HG02938 (cell line): ENCODE results near the gene DENND4C.
"Not testable (repeated sequence)": the region's sequence is repeated elsewhere in the genome, so short reads cannot be mapped to it uniquely, and the experiment has no call there.

Source experiments
- ATAC-seq: cut with Tn5 transposase; IDR thresholded peaks from one replicate; pipeline ENCODE4 v1.9.1; 2021; ENCODE audit warnings: mild to moderate bottlenecking, moderate library complexity; ENCODE audit not compliant: unreplicated experiment

Gene DENND4C

DNA sequence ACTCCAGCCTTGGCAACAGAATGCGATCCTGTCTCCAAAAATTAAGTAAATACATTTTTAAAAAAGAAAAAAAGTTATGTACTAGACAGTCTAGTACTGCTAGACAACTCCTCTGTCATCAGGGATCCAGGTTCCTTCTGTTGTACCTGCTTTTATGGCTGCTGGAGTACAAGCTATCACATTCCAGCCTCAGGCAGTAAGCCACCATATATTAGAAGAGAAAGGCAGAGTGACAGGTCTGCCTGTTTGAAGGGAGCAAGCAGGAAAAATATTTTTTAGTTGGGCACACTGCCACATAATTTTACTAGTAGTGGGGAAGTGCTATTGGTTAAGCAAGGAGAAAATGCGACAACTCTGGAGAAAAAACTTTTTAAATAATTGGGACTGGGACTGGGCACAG is 138.6 kb downstream of the DENND4C start:
- no peak for ATAC-seq

DNA sequence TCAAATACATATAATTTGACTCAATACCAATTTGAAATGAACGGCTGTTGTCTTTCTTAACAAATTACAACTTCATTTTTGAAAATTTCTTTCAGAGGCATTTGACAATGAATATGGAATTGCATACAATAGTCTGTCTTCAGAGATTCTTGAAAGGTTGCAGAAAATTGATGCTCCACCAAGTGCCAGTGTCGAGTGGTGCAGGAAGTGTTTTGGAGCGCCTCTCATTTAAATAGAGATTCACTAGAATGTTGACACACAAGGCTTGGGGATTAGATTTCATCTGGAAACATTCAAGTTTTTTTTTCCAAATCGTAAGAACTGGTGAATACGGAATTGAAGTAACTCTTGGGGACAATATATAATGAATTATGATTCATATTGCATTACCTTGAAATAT is 141.4 kb downstream of the DENND4C start:
- ATAC-seq: no peak

DNA sequence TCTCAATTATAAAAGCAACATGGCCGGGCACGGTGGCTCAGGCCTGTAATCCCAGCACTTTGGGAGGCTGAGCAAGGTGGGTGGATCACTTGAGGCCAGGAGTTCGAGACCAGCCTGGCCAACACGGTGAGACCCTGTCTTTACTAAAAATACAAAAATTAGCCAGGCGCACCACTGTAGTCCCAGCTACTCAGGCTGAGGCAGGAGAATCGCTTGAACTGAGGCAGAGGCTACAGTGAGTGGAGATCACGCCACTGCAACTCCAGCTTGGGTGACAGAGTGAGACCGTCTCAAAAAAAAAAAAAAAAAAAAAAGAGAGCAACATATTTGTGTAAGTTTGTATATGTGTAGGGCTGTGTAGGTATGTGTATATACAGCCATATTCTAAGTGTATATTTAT is 142.1 kb downstream of the DENND4C start:
- no peak for ATAC-seq

DNA sequence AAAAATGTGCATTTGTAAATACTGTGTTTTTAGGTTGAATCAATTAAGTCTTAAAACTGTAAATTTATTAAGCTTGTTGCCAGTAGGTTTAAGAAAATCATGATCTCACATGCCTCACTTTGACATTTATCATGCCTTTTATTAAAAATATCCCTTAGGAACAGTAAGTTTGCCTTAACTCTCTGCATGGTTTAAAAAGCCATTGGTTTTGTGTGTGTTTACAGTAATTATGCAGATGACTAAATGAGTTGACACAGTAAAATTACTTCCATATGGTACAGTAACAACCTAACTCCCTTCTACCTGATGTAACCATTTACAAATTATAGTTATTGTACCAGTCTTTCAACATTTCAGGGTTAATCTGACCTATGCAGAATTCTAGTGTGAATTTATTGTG is 143.0 kb downstream of the DENND4C start:
- no peak for ATAC-seq

DNA sequence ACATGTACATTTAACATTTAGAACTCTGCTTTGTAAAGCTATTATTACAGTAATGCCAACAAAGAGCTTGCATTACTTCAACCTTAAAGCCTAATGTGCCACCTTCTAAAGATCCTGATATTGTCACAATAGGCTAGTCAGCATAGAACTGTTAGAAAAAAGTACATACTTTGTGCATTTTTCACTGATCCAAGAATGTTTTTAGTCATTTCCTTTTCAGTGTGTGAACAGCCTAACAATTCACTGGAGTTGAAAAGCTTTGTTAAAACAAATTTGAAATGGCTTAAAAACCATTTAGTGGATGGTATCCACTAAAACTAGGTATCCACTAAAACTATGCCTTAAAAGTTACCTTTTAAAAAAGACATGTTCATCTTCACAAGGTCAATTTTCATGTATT is 145.0 kb downstream of the DENND4C start:
- no peak for ATAC-seq

DNA sequence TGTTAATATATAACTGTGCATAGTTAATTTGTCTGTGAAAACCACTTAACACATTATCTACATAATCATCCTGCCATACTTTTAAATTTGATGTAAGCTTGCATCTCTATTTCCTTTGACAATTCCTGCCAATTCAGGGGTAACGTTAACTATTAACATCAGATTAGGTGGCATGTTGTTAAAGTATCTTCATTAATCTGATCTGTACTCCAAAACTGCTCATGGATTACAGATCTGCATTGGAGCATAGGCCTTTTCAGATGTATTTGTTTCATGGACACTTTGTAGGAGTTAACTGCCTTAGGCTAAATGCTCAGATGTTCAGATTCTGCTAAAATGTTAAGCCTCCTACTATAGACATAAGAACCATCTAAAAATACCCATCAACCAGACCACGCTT is 146.4 kb downstream of the DENND4C start:
- ATAC-seq: no peak

DNA sequence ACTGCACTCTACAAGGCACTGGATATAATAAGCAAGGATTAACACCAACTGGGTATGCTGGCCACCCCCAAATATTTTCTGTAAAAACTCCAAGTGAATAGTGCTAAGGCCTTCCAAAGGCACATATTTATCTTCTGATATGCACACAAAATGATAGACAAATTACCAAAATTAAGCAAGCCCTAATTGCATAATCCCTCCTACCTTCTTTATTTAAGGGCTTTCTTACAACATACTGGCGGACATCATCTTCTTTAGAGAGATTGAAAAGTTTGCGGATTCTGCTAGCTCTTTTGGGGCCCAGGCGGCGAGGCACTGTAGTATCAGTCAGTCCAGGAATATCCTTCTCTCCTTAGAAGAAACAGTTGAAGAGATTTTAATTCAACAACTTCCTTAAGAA is 147.7 kb downstream of the DENND4C start:
- no peak for ATAC-seq

DNA sequence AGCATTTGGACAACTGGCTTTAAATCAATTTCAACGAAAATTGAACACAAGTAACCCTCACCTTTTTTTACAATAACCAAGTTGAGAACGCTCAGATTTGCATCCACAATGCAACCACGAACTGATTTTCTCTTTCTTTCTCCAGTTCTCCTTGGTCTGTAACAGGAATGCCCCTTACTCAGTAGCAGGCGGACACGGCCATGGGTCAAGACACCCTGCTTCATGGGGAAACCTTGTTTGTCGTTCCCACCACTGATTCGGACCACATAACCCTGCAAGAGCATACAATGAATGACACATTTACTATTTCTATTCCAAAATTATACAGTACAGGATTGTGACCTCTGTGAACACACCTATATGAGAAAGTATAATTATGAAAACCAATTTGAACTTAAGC is 148.2 kb downstream of the DENND4C start:
- no peak for ATAC-seq

DNA sequence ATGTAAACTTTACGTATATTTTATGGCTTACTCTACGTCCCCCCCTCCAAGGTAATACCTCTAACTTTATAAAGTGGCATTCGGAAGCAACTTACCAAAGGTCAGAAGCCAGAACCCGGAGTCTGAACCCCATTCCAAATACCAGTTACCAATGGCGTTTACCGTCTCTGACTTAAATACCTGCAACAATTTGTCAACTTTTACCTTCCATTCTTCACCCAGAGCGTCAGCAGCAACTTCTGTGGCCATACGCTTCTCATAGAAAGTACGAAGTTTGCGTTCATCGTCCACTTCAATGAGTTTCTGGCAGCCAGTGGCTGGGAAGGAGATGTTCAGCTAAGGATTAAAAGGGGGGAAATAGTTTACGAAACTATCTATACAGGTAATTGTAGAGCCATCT is 148.8 kb downstream of the DENND4C start:
- no peak for ATAC-seq

DNA sequence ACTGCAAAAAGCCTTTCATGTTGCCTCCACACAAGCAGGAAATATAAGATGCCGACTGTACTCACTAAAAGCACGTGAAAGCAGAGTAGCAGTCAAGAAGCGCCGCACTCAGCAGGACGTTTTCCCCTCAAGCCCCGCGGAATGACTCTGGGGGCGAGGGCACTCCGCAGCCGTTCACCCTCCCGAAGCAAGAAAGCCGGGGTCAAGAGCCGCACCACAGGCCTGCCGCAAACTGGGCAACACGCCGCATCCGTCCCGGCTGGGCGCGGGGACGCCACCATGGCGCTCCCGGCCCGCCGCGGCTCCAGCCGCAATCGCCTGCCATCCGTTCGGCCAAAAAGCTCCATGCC is 149.2 kb downstream of the DENND4C start:
- ATAC-seq: peak; percentile 28

DNA sequence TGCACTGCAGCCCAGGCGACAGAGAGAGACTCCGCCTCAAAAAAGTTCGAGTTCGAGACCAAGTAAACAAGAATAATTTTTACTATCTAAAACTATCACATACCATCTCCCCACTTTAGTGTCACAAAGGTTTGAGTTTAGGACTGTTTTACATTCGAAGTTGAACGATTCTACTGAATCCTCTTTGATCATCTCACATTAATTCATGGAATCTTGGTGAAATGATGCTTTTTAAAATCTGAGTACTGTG is 150.3 kb downstream of the DENND4C start:
- no peak for ATAC-seq

DNA sequence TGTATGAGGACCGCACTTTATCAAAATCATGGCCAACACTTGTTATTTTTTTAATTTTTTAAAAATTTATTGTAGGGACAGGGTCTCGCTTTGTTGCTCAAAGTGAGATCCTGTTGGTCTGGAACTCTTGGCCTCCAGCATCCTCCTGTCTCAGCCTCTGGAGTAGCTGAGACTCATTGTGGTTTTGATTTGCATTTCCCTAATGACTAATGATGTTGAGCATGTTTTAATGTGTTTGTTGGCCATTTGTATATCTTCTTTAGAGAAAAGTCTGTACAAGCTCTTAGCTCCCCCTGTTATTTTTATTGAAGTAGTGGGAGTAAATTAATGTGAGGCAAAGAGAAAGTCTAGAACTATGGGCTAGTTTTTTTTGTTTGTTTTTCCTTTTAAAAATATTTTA is 151.2 kb downstream of the DENND4C start:
- no peak for ATAC-seq

DNA sequence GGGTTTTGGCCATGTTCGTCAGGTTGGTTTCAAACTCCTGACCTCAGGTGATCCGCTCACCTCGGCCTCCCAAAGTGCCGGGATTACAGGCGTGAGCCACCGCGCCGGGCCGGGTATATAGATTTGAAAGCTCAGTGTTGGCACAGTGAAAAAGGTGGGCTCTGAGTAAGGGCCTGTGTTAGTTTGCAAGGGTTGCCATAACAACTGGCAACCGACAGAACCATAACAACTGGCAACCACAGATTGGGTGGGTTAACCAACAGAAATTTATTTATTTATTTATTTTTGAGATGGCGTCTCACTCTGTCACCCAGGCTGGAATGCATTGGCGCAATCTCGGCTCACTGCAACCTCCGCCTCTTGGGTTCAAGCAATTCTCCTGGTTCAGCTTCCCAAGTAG is 154.7 kb downstream of the DENND4C start:
- ATAC-seq: not testable (repeated sequence)

DNA sequence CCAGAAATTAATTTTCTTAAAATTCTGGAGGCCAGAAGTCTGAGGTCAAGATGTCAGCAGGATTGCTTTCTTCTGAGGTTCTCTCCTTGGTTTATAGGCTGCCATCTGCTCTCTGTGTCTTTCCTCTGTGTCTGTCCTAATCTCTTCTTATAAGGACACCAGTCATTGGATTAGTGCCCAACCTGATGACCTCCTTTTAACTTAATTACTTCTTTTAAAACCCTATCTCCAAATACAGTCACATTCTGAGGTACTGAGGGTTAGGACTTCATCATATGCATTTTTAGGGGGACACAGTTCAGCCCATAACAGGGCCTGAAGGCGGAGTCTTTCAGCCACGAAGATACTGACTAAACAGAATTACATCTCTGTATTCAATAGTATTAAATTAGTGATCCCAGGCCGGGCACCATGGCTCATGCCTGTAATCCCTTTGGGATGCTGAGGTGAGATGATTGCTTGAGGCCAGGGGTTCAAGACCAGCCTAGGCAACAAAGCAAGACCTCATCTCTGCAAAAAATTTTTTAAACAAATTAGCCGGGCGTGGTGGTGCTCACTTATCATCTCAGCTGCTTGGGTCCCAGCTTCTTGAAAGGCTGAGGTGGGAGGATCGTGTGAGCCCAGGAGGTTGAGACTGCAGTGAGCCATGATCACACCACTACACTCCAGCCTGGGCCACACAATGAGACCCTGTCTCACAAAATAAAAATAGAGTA is 155.5 kb downstream of the DENND4C start:
- ATAC-seq: no peak

DNA sequence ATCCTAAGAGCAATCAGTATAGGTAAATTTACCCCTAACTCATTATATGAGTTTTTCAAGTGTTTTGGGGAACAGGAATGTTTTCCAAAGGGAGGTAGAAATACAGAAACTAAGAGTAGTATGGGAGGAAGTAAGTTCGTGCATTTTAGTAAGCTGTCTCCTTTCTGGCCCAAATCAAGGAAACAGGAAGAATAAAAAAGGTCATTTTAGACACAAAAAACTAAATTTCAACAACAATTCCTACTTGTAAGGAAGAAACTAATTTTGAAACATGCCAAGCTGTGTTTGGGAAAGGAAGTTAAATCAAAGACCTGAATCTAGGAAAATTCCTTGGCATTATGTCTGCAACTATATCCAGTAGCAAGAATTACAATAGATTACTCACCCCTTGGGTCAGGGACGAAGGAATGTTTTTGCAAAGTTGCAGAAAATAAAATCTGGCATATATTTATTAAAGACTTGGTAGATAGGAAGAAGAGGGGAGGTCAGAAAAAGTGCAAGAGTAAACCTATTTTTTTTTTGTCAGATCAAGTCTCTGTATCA is 156.1 kb downstream of the DENND4C start:
- no peak for ATAC-seq

DNA sequence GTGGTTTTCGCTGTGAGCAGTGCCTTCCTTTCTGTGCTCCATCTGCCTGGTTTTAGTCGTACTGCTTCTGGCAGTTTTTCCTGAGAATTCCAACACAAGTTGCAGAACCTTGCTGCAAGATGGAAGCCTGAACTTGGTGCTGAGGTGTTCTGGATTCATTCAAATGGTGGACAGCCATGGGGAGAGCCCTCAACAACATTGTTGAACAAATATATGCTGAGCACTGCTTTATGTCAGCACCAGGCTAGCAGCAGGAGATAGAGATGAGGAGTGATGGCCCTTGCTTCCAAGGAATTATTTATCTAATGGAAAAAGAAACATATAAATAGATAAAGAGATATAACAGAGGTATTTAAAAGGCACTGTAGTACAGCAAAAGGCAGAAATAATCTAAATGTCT is 156.8 kb downstream of the DENND4C start:
- no peak for ATAC-seq

DNA sequence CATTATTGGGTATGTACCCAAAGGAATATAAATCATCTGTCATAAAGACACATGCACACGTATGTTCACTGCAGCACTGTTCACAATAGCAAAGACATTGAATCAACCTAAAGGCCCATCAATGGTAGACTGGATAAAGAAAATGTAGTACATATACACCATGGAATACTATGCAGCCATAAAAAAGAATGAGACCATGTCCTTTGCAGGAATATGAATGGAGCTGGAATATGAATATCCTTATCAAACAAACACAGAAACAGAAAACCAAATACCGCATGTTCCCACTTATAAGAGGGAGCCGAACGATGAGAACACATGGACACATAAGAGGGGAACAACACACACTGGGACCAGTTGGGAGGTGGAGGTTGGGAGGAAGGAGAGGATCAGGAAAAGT is 159.0 kb downstream of the DENND4C start:
- ATAC-seq: not testable (repeated sequence)

DNA sequence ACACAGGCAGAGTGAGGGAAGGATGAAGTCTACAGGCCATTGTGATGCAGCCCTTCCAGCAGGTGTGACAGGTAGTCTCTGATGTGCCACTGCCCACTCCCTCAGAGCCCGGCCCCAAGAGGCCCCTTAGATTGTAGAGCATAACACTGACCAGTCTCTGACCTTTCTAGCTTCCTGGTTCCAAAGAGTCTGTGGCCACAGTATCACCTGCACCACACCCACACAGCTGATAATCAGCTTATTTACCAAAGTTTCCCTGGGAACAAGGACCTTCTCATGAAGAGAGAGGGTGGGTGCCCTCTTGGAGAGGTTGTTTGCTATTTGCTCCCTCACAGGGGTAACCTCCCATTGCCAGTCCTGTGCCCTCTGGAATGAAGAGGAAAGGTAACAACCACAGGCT is 167.4 kb downstream of the DENND4C start:
- no peak for ATAC-seq

DNA sequence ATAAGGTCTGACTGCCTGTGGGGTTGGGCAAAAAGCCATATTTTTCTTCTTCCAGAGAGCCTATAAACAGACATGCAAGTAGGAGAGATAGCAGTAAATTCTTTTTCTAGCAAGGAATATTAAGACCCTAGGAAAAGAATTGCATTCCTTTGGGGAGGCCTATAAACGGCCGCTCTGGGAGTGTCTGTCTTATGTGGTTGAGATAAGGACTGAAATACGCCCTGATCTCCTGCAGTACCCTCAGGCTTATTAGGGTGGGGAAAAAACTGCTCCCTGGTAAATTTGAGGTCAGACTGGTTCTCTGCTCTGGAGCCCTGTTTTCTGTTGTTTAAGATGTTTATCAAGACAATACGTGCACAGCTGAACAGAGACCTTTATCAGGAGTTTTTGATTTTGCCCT is 172.7 kb downstream of the DENND4C start:
- ATAC-seq: not testable (repeated sequence)

DNA sequence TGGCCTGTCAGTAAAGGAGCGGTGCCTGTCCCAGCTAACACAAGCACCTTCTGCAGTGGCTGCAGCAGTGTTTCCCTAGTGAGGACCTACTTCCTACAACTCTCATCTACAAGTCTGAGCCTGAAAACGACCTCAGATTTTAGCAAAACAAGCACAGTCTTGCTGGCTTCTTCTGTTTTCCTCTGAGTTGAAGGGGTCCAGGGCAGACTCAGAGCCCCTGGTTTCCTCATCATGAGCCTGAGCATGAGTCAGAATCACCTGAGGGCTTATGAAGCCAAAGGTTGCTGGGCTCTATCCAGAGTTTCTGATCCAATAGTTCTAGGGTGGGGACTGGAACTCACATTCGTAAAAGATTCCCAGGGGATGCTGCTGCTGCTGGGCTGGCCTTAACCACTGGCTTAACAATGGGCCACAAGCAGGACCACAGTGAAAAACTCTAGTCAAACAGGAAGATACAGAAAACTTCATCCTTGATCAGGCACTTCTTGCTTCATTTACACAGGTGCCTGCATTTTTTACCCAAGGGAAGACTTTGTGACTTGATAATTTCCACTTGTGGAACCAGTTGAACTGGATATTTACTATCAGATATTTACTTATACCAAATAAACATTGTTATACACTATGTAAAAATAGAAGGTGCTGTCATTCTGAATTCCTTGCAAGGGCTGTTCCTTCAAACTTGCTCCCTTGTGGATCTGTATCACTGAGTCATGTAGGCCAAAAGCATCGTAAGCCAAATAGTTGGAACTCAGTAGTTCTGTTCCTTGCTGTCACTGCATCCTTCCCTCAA is 174.0 kb downstream of the DENND4C start:
- no peak for ATAC-seq

DNA sequence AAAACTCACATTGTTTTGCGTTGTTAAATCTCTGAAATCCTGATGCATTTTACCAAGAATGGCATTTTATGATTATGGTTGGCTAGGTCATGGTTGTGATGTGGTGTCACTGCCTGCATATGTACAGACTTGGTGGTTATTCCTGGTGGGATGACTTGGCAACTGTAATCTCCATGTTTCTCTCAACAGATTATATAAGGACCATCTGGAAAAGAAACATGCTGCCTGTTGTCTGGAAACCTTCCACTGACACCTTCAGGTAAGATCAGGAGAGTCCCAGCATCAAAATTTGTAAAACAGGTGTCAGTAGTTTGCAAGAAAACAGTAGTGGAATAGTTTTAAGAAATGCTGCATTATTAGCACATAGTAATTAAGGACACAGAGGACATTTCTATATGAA is 175.3 kb downstream of the DENND4C start:
- no peak for ATAC-seq

DNA sequence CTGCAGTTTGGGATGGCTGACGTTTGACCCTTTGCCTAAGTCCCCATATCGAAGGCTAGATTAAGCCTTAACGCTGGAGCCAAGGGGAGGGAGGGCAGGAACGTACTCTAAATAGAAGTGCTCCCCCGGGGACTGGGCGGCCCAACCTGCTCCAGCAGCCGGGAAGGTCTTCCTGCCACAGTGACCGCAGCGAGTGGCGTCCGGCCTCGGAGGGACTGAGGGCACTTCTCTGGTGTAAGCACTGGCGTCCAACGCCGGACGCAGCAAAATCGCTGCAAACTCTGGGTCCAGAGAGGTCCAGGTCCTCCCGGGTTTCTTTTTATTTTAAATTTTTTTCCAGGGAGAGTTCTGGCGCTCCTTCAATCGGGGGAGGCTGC is 177.8 kb downstream of the DENND4C start:
- no peak for ATAC-seq
